ENCODE data around the gene NMRK2.

DNA sequence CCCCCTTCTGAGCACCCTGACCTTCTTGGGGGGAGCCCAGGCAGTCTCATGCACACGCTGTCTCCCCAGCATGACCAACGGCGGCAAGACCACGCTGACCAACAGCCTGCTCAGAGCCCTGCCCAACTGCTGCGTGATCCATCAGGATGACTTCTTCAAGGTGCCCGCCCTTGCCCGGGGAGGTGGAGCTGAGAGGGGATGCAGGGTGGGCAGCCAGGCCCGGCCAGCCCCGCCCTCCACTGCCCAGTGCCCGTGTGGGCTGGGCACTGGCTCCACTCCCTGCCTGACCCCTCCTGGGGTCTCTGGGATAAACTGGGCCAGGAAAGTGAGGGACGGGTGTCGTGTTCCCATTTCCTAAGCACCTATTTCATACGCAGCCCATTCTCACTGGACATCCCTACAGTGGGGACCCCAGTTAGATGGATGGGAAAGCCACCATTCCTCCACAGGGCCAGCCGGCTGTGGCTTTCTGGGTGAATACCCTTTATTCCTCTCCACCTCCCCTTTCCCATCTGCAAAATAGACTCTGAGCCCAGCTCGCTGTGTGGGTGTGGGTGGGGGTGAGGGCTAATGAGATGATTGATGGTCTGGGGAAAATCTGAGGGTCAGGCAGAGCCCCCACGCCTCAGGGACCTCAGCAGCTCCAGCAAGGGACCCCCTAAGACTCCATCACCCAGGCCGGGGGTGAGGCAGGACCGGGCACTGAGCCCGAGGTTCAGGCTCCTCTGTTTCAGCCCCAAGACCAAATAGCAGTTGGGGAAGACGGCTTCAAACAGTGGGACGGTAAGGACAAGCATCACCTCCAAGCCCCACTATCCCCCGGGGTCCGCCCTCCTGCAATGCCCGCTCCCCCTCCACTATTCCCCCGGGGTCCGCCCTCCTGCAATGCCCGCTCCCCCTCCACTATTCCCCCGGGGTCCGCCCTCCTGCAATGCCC lies 3.9 kb downstream of the NMRK2 start:
- TF ChIP-seq, protein P1, sequence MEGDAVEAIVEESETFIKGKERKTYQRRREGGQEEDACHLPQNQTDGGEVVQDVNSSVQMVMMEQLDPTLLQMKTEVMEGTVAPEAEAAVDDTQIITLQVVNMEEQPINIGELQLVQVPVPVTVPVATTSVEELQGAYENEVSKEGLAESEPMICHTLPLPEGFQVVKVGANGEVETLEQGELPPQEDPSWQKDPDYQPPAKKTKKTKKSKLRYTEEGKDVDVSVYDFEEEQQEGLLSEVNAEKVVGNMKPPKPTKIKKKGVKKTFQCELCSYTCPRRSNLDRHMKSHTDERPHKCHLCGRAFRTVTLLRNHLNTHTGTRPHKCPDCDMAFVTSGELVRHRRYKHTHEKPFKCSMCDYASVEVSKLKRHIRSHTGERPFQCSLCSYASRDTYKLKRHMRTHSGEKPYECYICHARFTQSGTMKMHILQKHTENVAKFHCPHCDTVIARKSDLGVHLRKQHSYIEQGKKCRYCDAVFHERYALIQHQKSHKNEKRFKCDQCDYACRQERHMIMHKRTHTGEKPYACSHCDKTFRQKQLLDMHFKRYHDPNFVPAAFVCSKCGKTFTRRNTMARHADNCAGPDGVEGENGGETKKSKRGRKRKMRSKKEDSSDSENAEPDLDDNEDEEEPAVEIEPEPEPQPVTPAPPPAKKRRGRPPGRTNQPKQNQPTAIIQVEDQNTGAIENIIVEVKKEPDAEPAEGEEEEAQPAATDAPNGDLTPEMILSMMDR (IDR thresholded peaks at IDR 0.05; ENCODE audit: poor library complexity): no peak
- no peak for TF ChIP-seq EZH2 (IDR thresholded peaks at IDR 0.05; ENCODE audit: borderline replicate concordance)
